Endothelial cell of umbilical vein (primary cell): Measurements from ENCODE around the gene SDHA. TPM values are rescaled to one million over a fixed set of nuclear protein-coding genes. Genes with fewer than 3 reads are reported as not detected.

Source experiments
- BruUV-seq: library from RNA; stranded (reverse); fragments of 400-500 nt; replicated peaks from 2 replicates; lab custom pipeline; 2021; lab: Mats Ljungman, UMichigan
- CTCF ChIA-PET: fragments of 300-600, 350-600 bp; sonication (Branson Sonifier 250); formaldehyde crosslinking; loops from one replicate; lab custom pipeline; 2021; ENCODE audit warnings: antibody characterized with exemption, inconsistent platforms; lab: Charles Lee
- POLR2A ChIA-PET: fragments of 300-600, 350-600 bp; sonication (Branson Sonifier 250); formaldehyde crosslinking; loops from one replicate; lab custom pipeline; 2021; ENCODE audit warnings: antibody characterized with exemption, inconsistent platforms; lab: Charles Lee
- DNase-seq: peaks from one replicate; pipeline ENCODE4 v3.0.0-alpha.2; 2011; ENCODE audit warnings: low read depth, low spot score
- FAIRE-seq: peaks from 2 replicates; lab custom pipeline; 2011; peaks lifted over from hg19 to GRCh38; lab: Jason Lieb, UNC
- H2AFZ ChIP-seq: 2 replicates; pipeline ENCODE4 v1.6.0; 2012; ENCODE audit warnings: low read depth, low read length, control low read depth, inconsistent platforms
- H3K27ac ChIP-seq: 2 replicates; pipeline ENCODE4 v1.5.1; 2011; ENCODE audit warnings: low read depth, mild to moderate bottlenecking, control low read depth, low read length, moderate library complexity; ENCODE audit not compliant: insufficient read depth
- H3K27me3 ChIP-seq, 2 experiments: 2 replicates each; pipeline versions ENCODE4 v1.6.0 to v1.6.1; 2011; ENCODE audit warnings: low read length in 2 of 2, mixed read lengths in 1 of 2; ENCODE audit not compliant: control insufficient read depth in 2 of 2, insufficient read depth in 2 of 2
- H3K36me3 ChIP-seq, 2 experiments: 2 replicates in 1 of 2; 3 replicates in 1 of 2; pipeline ENCODE4 v1.5.1; 2011; ENCODE audit warnings: low read length in 2 of 2, mild to moderate bottlenecking in 1 of 2, moderate library complexity in 1 of 2; ENCODE audit not compliant: control insufficient read depth in 2 of 2, insufficient read depth in 2 of 2; ENCODE audit errors: extremely low read depth in 1 of 2
- H3K4me1 ChIP-seq: 3 replicates; pipeline ENCODE4 v1.5.1; 2011; ENCODE audit warnings: mild to moderate bottlenecking, low read length; ENCODE audit not compliant: control insufficient read depth, insufficient read depth; ENCODE audit errors: extremely low read depth
- H3K4me2 ChIP-seq: 2 replicates; pipeline ENCODE4 v1.6.1; 2011; ENCODE audit warnings: low read length, control low read depth, mixed read lengths; ENCODE audit not compliant: insufficient read depth
- H3K4me3 ChIP-seq, 3 experiments: fragments of 200-600 bp in 1 of 3; sonication (generic), shearing (Covaris generic) in 1 of 3; replicated peaks in 1 of 3; 2 replicates each; pipeline ENCODE4 v1.5.1; 2011 to 2016; ENCODE audit warnings: control low read depth in 3 of 3, low read length in 3 of 3, mild to moderate bottlenecking in 2 of 3, inconsistent platforms in 1 of 3, low read depth in 1 of 3, moderate library complexity in 1 of 3; ENCODE audit not compliant: insufficient read depth in 1 of 3
- H3K79me2 ChIP-seq: 2 replicates; pipeline ENCODE4 v1.6.0; 2012; ENCODE audit warnings: low read length, inconsistent platforms; ENCODE audit not compliant: control insufficient read depth, insufficient read depth
- H3K9ac ChIP-seq: replicated peaks from 2 replicates; pipeline ENCODE3; 2011; ENCODE audit warnings: low read length, control low read depth; ENCODE audit not compliant: insufficient read depth; ENCODE audit errors: extremely low read depth
- H3K9me1 ChIP-seq: replicated peaks from 3 replicates; pipeline ENCODE4 v1.6.0; 2011; ENCODE audit warnings: mild to moderate bottlenecking, low read length; ENCODE audit not compliant: control insufficient read depth, insufficient read depth; ENCODE audit errors: extremely low read depth
- H3K9me3 ChIP-seq: replicated peaks from 2 replicates; pipeline ENCODE4 v1.5.1; 2012; ENCODE audit warnings: low read length, inconsistent platforms; ENCODE audit not compliant: control insufficient read depth, insufficient read depth
- H4K20me1 ChIP-seq: replicated peaks from 2 replicates; pipeline ENCODE3; 2011; ENCODE audit warnings: mild to moderate bottlenecking, low read length; ENCODE audit not compliant: control insufficient read depth, insufficient read depth; ENCODE audit errors: extremely low read depth
- EZH2 ChIP-seq: IDR thresholded peaks from 2 replicates; pipeline ENCODE4 v1.6.1; 2012; ENCODE audit warnings: borderline replicate concordance, low read depth, mild to moderate bottlenecking, moderate library complexity, low read length, inconsistent platforms; ENCODE audit not compliant: severe bottlenecking
- FOS ChIP-seq: IDR thresholded peaks from 2 replicates; pipeline ENCODE4 v1.6.1; 2011; ENCODE audit warnings: mild to moderate bottlenecking, low read length, moderate library complexity, borderline replicate concordance; ENCODE audit not compliant: insufficient read depth
- GATA2 ChIP-seq: IDR thresholded peaks from 2 replicates; pipeline ENCODE4 v1.7.0; 2011; ENCODE audit warnings: low read depth, mild to moderate bottlenecking, moderate library complexity, mixed read lengths, low read length; ENCODE audit not compliant: insufficient read length, insufficient read depth
- JUN ChIP-seq: IDR thresholded peaks from 2 replicates; pipeline ENCODE4 v1.6.1; 2011; ENCODE audit warnings: borderline replicate concordance, low read depth; ENCODE audit not compliant: insufficient read length, insufficient read depth
- MYC ChIP-seq: IDR thresholded peaks from one replicate; pipeline ENCODE4 v1.6.1; 2011; ENCODE audit warnings: mild to moderate bottlenecking, low read depth, low read length
- POLR2A ChIP-seq: IDR thresholded peaks from 2 replicates; pipeline ENCODE4 v1.6.1; 2012; ENCODE audit warnings: low read depth, mild to moderate bottlenecking, control low read depth, low read length
- POLR2AphosphoS5 ChIP-seq: IDR thresholded peaks from 2 replicates; pipeline ENCODE4 v1.6.1; 2012; ENCODE audit warnings: low read depth, mild to moderate bottlenecking, control low read depth, low read length, moderate library complexity; ENCODE audit not compliant: insufficient read depth
- dilution Hi-C: fragments of 300-500 bp; cut with MboI; formaldehyde crosslinking; loops from one replicate; pipeline ENCODE4 v1.15.0; 2019; ENCODE audit warnings: low sequenced_read_pairs; ENCODE audit not compliant: extremely low pct_ligation_motif_present
- intact Hi-C: fragments of 100-400 bp; cut with micrococcal nuclease; formaldehyde crosslinking; loops from one replicate; pipeline ENCODE4 v1.10.0; 2022
- polyA plus RNA-seq, 4 experiments: library from polyadenylated mRNA; depleted of rRNA in 3 of 4; stranded (reverse) in 3 of 4; unstranded in 1 of 4; fragments of >200 nt; gene quantifications; 2 replicates each; pipeline versions ENCODE4 v1.2.1 to v1.2.3, GENCODE V29; 2011 to 2012; ENCODE audit warnings: missing spikeins in 1 of 4
- total RNA-seq: library from RNA; stranded (reverse); gene quantifications from 2 replicates; pipeline ENCODE4 v1.2.3, GENCODE V29; 2021
- TF ChIP-seq, protein P1 (sequence below): IDR thresholded peaks from 2 replicates; pipeline ENCODE4 v1.6.1; 2011; ENCODE audit not compliant: insufficient read depth, insufficient read length
- TF ChIP-seq, protein P2 (sequence below), 2 donors: IDR thresholded peaks; 1 replicate in 1 of 2; 2 replicates in 1 of 2; pipeline ENCODE4 v1.5.1; 2011; ENCODE audit warnings: low read length in 2 of 2, mild to moderate bottlenecking in 2 of 2, moderate library complexity in 2 of 2, control low read depth in 1 of 2, inconsistent platforms in 1 of 2, low read depth in 1 of 2; ENCODE audit not compliant: insufficient read depth in 1 of 2; ENCODE audit errors: extremely low read depth in 1 of 2

Gene SDHA
- total and polyA plus RNA-seq, 2 donors (not counting 3 experiments of a cell fraction or from before 2014, with no cell fraction given) = 121 to 153 TPM

DNA sequence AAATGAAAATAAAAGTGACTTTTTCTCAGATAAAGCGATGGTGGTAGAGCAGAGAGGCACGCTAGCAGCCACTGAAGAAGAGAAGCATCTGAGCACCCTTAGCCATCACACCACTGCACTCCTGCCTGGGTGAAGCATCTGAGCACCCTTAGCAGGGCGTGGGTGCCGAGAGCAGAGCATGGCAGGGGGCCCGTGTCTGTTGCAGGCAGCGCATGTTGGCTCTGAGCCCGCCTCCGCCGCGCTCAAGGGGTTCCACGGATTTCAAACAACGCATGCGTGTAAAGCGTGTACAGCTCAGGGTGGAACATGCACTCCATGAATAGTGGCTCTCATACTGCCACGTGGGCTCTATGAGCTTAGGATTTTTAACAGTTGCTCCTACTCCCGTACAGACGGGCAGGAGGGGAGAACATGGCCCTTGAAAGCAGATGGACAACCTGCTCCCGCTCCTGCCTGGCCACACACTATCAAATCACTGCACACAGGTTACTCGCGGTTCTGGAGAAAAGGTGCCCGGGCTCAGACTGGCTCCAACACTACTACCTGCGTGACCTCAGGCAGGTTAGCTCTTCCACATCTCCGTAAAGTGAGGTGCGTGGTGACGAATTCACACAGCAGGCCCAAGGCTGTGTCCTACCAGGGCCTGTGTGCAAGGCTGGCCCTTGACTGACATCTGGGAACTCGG is 14.7 kb upstream of the SDHA start:
- Histone ChIP-seq H3K4me3 (no peak overlapping the region), H3K27ac (no peak overlapping the region), H3K9me3 (no peaks in the 10 kb centered on the region), H3K79me2 (peaks cover 9% of the 10 kb centered on the region), H3K4me2 (no peak overlapping the region), H4K20me1 (no peaks in the 10 kb centered on the region), H3K27me3 (no peaks in the 10 kb centered on the region), H3K9me1 (no peaks in the 10 kb centered on the region), H3K9ac (no peak overlapping the region), H3K36me3 (peaks cover 5 to 19% of the 10 kb centered on the region in 2 experiments), H2AFZ (no peak overlapping the region), H3K4me1 (no peaks in the 10 kb centered on the region)
- dilution Hi-C loops = no loop called here
- ChIA-PET POLR2A (no interaction called here), CTCF (interaction anchor here (0.8 to 1.1 kb wide), 2 partner anchors 15 to 20 kb away, joined by 3 read pairs; no protein-coding TSS in a partner anchor)
- intact Hi-C loops = no loop called here
- DNase-seq (no peak), FAIRE-seq (no peak)
- BruUV-seq = no TSS peak
- no peak for TF ChIP-seq MYC
- TF ChIP-seq JUN = no peak
- TF ChIP-seq, protein P1, sequence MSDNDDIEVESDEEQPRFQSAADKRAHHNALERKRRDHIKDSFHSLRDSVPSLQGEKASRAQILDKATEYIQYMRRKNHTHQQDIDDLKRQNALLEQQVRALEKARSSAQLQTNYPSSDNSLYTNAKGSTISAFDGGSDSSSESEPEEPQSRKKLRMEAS = no peak
- TF ChIP-seq POLR2AphosphoS5 = no peak
- no peak for TF ChIP-seq EZH2
- TF ChIP-seq, protein P2, sequence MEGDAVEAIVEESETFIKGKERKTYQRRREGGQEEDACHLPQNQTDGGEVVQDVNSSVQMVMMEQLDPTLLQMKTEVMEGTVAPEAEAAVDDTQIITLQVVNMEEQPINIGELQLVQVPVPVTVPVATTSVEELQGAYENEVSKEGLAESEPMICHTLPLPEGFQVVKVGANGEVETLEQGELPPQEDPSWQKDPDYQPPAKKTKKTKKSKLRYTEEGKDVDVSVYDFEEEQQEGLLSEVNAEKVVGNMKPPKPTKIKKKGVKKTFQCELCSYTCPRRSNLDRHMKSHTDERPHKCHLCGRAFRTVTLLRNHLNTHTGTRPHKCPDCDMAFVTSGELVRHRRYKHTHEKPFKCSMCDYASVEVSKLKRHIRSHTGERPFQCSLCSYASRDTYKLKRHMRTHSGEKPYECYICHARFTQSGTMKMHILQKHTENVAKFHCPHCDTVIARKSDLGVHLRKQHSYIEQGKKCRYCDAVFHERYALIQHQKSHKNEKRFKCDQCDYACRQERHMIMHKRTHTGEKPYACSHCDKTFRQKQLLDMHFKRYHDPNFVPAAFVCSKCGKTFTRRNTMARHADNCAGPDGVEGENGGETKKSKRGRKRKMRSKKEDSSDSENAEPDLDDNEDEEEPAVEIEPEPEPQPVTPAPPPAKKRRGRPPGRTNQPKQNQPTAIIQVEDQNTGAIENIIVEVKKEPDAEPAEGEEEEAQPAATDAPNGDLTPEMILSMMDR (IDR thresholded peaks at IDR 0.05; ENCODE audit: extremely low read depth in 1 of 2, insufficient read depth in 1 of 2, low read depth in 1 of 2, low read length in 2 of 2) = no peak
- no peak for TF ChIP-seq GATA2
- TF ChIP-seq FOS = no peak
- TF ChIP-seq POLR2A = no peak
